Keratinocyte (primary cell): ENCODE data around the gene SUN1. TPM values are rescaled to one million over a fixed set of nuclear protein-coding genes. Genes with fewer than 3 reads are reported as not detected.

Experiments used
- DNase-seq: peaks from one replicate; pipeline ENCODE4 v3.0.0-alpha.2; 2011; ENCODE audit warnings: low read depth, missing footprints, low spot score
- FAIRE-seq: peaks from 2 replicates; lab custom pipeline; 2011; peaks lifted over from hg19 to GRCh38; lab: Jason Lieb, UNC
- H2AFZ ChIP-seq: 2 replicates; pipeline ENCODE4 v1.6.0; 2012; ENCODE audit warnings: low read length, control low read depth, inconsistent platforms; ENCODE audit not compliant: control insufficient read depth
- H3K27ac ChIP-seq: 2 replicates; pipeline ENCODE4 v1.5.1; 2011; ENCODE audit warnings: low read length; ENCODE audit not compliant: control insufficient read depth, insufficient read depth
- H3K27me3 ChIP-seq: 3 replicates; pipeline ENCODE4 v1.6.0; 2011; ENCODE audit warnings: low read length; ENCODE audit not compliant: control insufficient read depth, insufficient read depth; ENCODE audit errors: extremely low read depth
- H3K36me3 ChIP-seq, 2 experiments: 2 replicates in 1 of 2; 3 replicates in 1 of 2; pipeline ENCODE4 v1.5.1; 2011; ENCODE audit warnings: low read length in 2 of 2, mild to moderate bottlenecking in 1 of 2; ENCODE audit not compliant: control insufficient read depth in 2 of 2, insufficient read depth in 2 of 2; ENCODE audit errors: extremely low read depth in 1 of 2
- H3K4me1 ChIP-seq: 3 replicates; pipeline ENCODE4 v1.5.1; 2011; ENCODE audit warnings: low read length; ENCODE audit not compliant: control insufficient read depth, insufficient read depth; ENCODE audit errors: extremely low read depth
- H3K4me2 ChIP-seq: 3 replicates; pipeline ENCODE4 v1.6.0; 2011; ENCODE audit warnings: low read depth, low read length; ENCODE audit not compliant: control insufficient read depth, insufficient read depth; ENCODE audit errors: extremely low read depth
- H3K4me3 ChIP-seq, 3 experiments: fragments of 200-600 bp in 1 of 3; sonication (generic) in 1 of 3; 2 replicates in 2 of 3; 3 replicates in 1 of 3; pipeline ENCODE4 v1.5.1; 2011 to 2016; ENCODE audit warnings: low read length in 3 of 3, mild to moderate bottlenecking in 3 of 3, control low read depth in 2 of 3, inconsistent platforms in 1 of 3, low read depth in 1 of 3, mixed read lengths in 1 of 3, mixed run types in 1 of 3, moderate library complexity in 1 of 3; ENCODE audit not compliant: control insufficient read depth in 2 of 3, insufficient read depth in 2 of 3; ENCODE audit errors: extremely low read depth in 1 of 3
- H3K79me2 ChIP-seq: 2 replicates; pipeline ENCODE4 v1.6.0; 2012; ENCODE audit warnings: low read length; ENCODE audit not compliant: control insufficient read depth, insufficient read depth
- H3K9ac ChIP-seq: 3 replicates; pipeline ENCODE4 v1.6.0; 2011; ENCODE audit warnings: low read length; ENCODE audit not compliant: control insufficient read depth, insufficient read depth; ENCODE audit errors: extremely low read depth
- H3K9me1 ChIP-seq: 3 replicates; pipeline ENCODE4 v1.6.0; 2011; ENCODE audit warnings: low read length; ENCODE audit not compliant: control insufficient read depth, insufficient read depth; ENCODE audit errors: extremely low read depth
- H3K9me3 ChIP-seq: 2 replicates; pipeline ENCODE4 v1.5.1; 2012; ENCODE audit warnings: low read depth, low read length; ENCODE audit not compliant: control insufficient read depth
- H4K20me1 ChIP-seq: 3 replicates; pipeline ENCODE4 v1.6.0; 2011; ENCODE audit warnings: low read length; ENCODE audit not compliant: control insufficient read depth, insufficient read depth; ENCODE audit errors: extremely low read depth
- EZH2 ChIP-seq: IDR thresholded peaks from one replicate; pipeline ENCODE4 v1.6.1; 2012; ENCODE audit warnings: inconsistent platforms, mild to moderate bottlenecking, low read length, moderate library complexity
- dilution Hi-C: fragments of 300-500 bp; cut with MboI; formaldehyde crosslinking; loops from one replicate; pipeline ENCODE4 v1.7.0; 2020; ENCODE audit warnings: low sequenced_read_pairs; ENCODE audit not compliant: extremely low pct_ligation_motif_present
- polyA plus RNA-seq, 5 experiments: library from polyadenylated mRNA; depleted of rRNA in 3 of 5; stranded (reverse) in 3 of 5; stranded (forward) in 1 of 5; unstranded in 1 of 5; fragments of >200 nt; gene quantifications; 1 replicate in 1 of 5; 2 replicates in 3 of 5; 3 replicates in 1 of 5; pipeline versions ENCODE4 v1.2.1 to v1.2.3, GENCODE V29; 2011 to 2012; ENCODE audit warnings: missing spikeins in 2 of 5, low read depth in 1 of 5, low replicate concordance in 1 of 5
- TF ChIP-seq, protein P1 (sequence below), 3 experiments: IDR thresholded peaks in 1 of 3; conservative IDR thresholded peaks in 1 of 3; optimal IDR thresholded peaks in 1 of 3; 2 replicates in 2 of 3; 3 replicates in 1 of 3; pipeline versions ENCODE3 to v1.5.1; 2011; ENCODE audit warnings: low read length in 3 of 3, mild to moderate bottlenecking in 3 of 3, moderate library complexity in 2 of 3, control low read depth in 1 of 3, inconsistent platforms in 1 of 3; ENCODE audit not compliant: insufficient read depth in 2 of 3; ENCODE audit errors: extremely low read depth in 1 of 3

SUN1 gene
- polyA plus RNA-seq, 1 donor (not counting 4 experiments of a cell fraction or from before 2014, with no cell fraction given), result 166 TPM

DNA sequence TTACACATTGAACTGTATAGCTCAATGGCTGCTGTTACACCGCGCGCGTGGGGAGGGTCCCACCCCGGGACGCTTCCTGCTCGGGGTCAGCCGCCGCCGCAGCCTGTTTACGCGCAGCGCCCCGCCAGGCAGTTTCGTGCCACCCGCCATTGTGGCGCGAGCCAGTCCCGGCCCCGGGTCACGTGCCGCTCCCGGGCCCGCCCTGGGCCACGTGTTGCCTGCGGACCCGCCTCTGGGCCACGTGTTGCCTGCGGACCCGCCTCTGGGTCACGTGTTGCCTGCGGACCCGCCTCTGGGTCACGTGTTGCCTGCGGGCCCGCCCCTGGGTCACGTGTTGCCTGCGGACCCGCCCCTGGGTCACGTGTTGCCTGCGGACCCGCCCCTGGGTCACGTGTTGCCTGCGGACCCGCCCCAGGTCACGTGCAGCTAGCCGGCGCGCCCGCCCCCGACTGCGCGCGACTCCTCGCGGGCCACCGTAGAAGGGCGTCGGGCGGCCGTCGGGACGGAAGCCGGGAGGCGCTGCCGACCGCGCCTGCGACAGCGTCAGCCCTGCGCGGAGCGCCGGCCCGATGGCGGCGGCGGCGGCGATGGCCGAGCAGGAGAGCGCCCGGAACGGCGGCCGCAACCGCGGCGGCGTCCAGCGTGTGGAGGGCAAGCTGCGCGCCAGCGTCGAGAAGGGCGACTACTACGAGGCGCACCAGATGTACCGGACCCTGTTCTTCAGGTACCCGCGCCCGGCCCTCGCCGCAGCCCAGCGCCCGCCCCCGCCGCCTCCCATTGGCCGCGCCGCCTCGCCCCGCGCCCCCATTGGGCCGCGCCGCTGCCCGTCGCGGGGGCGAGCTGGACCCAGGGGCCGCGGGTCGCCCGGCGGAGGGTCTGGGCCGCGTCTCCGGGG, 44.0 kb downstream of the SUN1 start, which contains the start of gene GET4:
TSS of gene GET4 (plus strand) at position 478 of the 895 bp plus-strand sequence. CDS start at position 570, 92 bp downstream.
- H3K9me3 ChIP-seq, result no peaks in the 10 kb centered on the region
- peak within 1 kb of the TSS; percentile 77 for H2AFZ ChIP-seq
- dilution Hi-C loops, result no loop called here
- peak within 1 kb of the TSS; percentile 71 to 80 (median 74) for H3K4me3 ChIP-seq
- peaks cover 17% of the 10 kb centered on the region for H3K4me1 ChIP-seq
- peak; percentile 50 for DNase-seq
- TF ChIP-seq EZH2, result no peak
- TF ChIP-seq, protein P1, sequence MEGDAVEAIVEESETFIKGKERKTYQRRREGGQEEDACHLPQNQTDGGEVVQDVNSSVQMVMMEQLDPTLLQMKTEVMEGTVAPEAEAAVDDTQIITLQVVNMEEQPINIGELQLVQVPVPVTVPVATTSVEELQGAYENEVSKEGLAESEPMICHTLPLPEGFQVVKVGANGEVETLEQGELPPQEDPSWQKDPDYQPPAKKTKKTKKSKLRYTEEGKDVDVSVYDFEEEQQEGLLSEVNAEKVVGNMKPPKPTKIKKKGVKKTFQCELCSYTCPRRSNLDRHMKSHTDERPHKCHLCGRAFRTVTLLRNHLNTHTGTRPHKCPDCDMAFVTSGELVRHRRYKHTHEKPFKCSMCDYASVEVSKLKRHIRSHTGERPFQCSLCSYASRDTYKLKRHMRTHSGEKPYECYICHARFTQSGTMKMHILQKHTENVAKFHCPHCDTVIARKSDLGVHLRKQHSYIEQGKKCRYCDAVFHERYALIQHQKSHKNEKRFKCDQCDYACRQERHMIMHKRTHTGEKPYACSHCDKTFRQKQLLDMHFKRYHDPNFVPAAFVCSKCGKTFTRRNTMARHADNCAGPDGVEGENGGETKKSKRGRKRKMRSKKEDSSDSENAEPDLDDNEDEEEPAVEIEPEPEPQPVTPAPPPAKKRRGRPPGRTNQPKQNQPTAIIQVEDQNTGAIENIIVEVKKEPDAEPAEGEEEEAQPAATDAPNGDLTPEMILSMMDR (optimal IDR thresholded peaks at IDR 0.05 in 1 of 3, IDR thresholded peaks at IDR 0.05 in 1 of 3, conservative IDR thresholded peaks at IDR 0.05 in 1 of 3; ENCODE audit: extremely low read depth in 1 of 3, insufficient read depth in 2 of 3, low read length in 3 of 3), result peak in 1 of 3 experiments; percentile 26
- no peaks in the 10 kb centered on the region for H3K9me1 ChIP-seq
- H3K4me2 ChIP-seq, result peak within 1 kb of the TSS; percentile 20
- H3K27me3 ChIP-seq, result no peaks in the 10 kb centered on the region
- peak within 1 kb of the TSS; percentile 71 for H3K27ac ChIP-seq
- no peak for FAIRE-seq
- H3K79me2 ChIP-seq, result peaks cover 42% of the 10 kb centered on the region
- peak within 1 kb of the TSS; percentile 80 for H3K9ac ChIP-seq
- no peaks in the 10 kb centered on the region for H4K20me1 ChIP-seq
- peaks cover 16 to 20% of the 10 kb centered on the region in 2 experiments for H3K36me3 ChIP-seq

DNA sequence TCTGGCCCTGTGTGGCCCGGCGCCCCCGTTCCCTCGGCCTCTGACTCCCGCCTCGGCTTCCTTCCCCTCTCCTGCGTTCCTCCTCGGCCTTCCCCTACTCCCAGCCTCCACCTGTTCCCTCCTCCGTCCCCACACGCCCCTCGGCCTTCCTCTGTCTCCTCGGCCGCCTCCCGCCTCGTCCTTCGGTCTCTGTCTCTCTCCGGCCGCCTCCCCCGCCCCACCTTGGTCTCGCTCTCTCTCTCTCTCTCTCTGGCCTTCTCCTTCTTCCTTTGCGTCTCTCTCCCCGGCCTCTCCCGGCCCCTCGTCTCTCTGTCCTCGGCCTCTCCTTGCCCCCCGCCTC, 44.7 kb downstream of the SUN1 start:
- H2AFZ ChIP-seq, result peak overlapping the region; percentile 61
- TF ChIP-seq, protein P1 (optimal IDR thresholded peaks at IDR 0.05 in 1 of 3, IDR thresholded peaks at IDR 0.05 in 1 of 3, conservative IDR thresholded peaks at IDR 0.05 in 1 of 3; ENCODE audit: extremely low read depth in 1 of 3, insufficient read depth in 2 of 3, low read length in 3 of 3), result no peak
- no peak for TF ChIP-seq EZH2
- H3K4me1 ChIP-seq, result peaks cover 17% of the 10 kb centered on the region
- dilution Hi-C loops, result no loop called here
- no peaks in the 10 kb centered on the region for H3K27me3 ChIP-seq
- no peak for DNase-seq
- H3K9me1 ChIP-seq, result no peaks in the 10 kb centered on the region
- H3K9ac ChIP-seq, result peak overlapping the region; percentile 80
- H3K79me2 ChIP-seq, result peaks cover 49% of the 10 kb centered on the region
- H3K4me3 ChIP-seq, result peak overlapping the region; percentile 71 to 80 (median 74)
- no peaks in the 10 kb centered on the region for H3K9me3 ChIP-seq
- peak overlapping the region; percentile 71 for H3K27ac ChIP-seq
- FAIRE-seq, result no peak
- H3K36me3 ChIP-seq, result peaks cover 15 to 20% of the 10 kb centered on the region in 2 experiments
- H4K20me1 ChIP-seq, result no peaks in the 10 kb centered on the region
- H3K4me2 ChIP-seq, result peak overlapping the region; percentile 1
